PC-3 (cell line): ENCODE data around the gene PRDM12.

Experiments used
- CTCF ChIP-seq: fragments of 300-600 bp; sonication (generic); conservative IDR thresholded peaks from 2 replicates; pipeline ENCODE4 v1.5.1; 2017; ENCODE audit warnings: antibody characterized with exemption, low read depth, mild to moderate bottlenecking, low read length
- EZH2 ChIP-seq: fragments of 300-600 bp; sonication (generic); IDR thresholded peaks from one replicate; pipeline ENCODE4 v1.6.1; 2017; ENCODE audit warnings: antibody characterized with exemption, mild to moderate bottlenecking, low read length; ENCODE audit not compliant: unreplicated experiment
- EZH2phosphoT487 ChIP-seq: fragments of 300-600 bp; sonication (generic); IDR thresholded peaks from 2 replicates; pipeline ENCODE4 v1.6.1; 2018; ENCODE audit warnings: mild to moderate bottlenecking, antibody characterized with exemption, low read length, borderline replicate concordance

GRCh38 chr9:130693426-130694191 is 29.2 kb downstream of the PRDM12 start, which contains the start of gene EXOSC2:
- TF ChIP-seq CTCF (no peak), EZH2 (no peak), EZH2phosphoT487 (no peak)
